ENCODE data around the gene PCGF3. TPM values are rescaled to one million over a fixed set of nuclear protein-coding genes. Genes with fewer than 3 reads are reported as not detected.
A peak's percentile ranks its signal among the peaks of the same experiment; 100 is the strongest.
"Not testable (repeated sequence)": the region's sequence is repeated elsewhere in the genome, so short reads cannot be mapped to it uniquely, and the experiment has no call there.

Gene PCGF3
- total RNA-seq, 1 experiment from 2014 or later = 31.5 TPM

- H3K79me2 ChIP-seq (ENCODE audit: low read length) = no peaks in the 10 kb centered on the region
- no peak for DNase-seq
- no peaks in the 10 kb centered on the region for H3K4me1 ChIP-seq (ENCODE audit: insufficient read depth, low read length)
- no peaks in the 10 kb centered on the region for H3K9me2 ChIP-seq (replicated peaks; ENCODE audit: low read length)
- no peak overlapping the region for H3K4me2 ChIP-seq (ENCODE audit: low read length)
- no peak overlapping the region for H2AFZ ChIP-seq (ENCODE audit: low read length)
- intact Hi-C loops (cut with micrococcal nuclease) = no loop called here
- H3K9ac ChIP-seq (ENCODE audit: low read length) = no peak overlapping the region
- BruUV-seq (replicated peaks) = no TSS peak
- no peaks in the 10 kb centered on the region for H3F3A ChIP-seq (ENCODE audit: low read length, unreplicated experiment)
- H3K36me3 ChIP-seq (ENCODE audit: low read depth, low read length) = peaks cover 11% of the 10 kb centered on the region; the same call in 1 of the 2 replicates
- no peaks in the 10 kb centered on the region for H3K9me3 ChIP-seq (ENCODE audit: low read length)
- no peak for TF ChIP-seq CTCF (conservative IDR thresholded peaks at IDR 0.05; ENCODE audit: low read depth, low read length)
- no peak for TF ChIP-seq EZH2 (IDR thresholded peaks at IDR 0.05; ENCODE audit: low read length, unreplicated experiment)
- no peak for TF ChIP-seq EZH2phosphoT487 (IDR thresholded peaks at IDR 0.05; ENCODE audit: borderline replicate concordance, low read length)
- H3K4me3 ChIP-seq (ENCODE audit: low read length) = no peak overlapping the region
- POLR2A ChIA-PET (ENCODE audit: unreplicated experiment) = no interaction called here
- no peaks in the 10 kb centered on the region for H4K20me1 ChIP-seq (ENCODE audit: low read length)
- CTCF ChIA-PET = no interaction called here
- no peak overlapping the region for H3K27ac ChIP-seq (ENCODE audit: low read length)
- ATAC-seq = peak; percentile 27
- no peaks in the 10 kb centered on the region for H3K27me3 ChIP-seq (ENCODE audit: low read length)
These were observed 38.1 kb upstream of the PCGF3 start for GRCh38 chr4:667545-667925.

GRCh38 chr4:668219-668618, 37.4 kb upstream of the PCGF3 start:
- DNase-seq; H3K79me2 ChIP-seq (ENCODE audit: low read length); BruUV-seq (replicated peaks); POLR2A ChIA-PET (ENCODE audit: unreplicated experiment); H3K4me2 ChIP-seq (ENCODE audit: low read length); ATAC-seq; H3K27ac ChIP-seq (ENCODE audit: low read length); H3K4me3 ChIP-seq (ENCODE audit: low read length); CTCF ChIA-PET; intact Hi-C loops (cut with micrococcal nuclease); H2AFZ ChIP-seq (ENCODE audit: low read length); H3K9ac ChIP-seq (ENCODE audit: low read length); H3K9me3 ChIP-seq (ENCODE audit: low read length); H3K4me1 ChIP-seq (ENCODE audit: insufficient read depth, low read length); H3F3A ChIP-seq (ENCODE audit: low read length, unreplicated experiment); H3K27me3 ChIP-seq (ENCODE audit: low read length); H4K20me1 ChIP-seq (ENCODE audit: low read length); H3K9me2 ChIP-seq (replicated peaks; ENCODE audit: low read length): not testable (repeated sequence)
- H3K36me3 ChIP-seq (ENCODE audit: low read depth, low read length) = peaks cover 13% of the 10 kb centered on the region

- H3K4me2 ChIP-seq (ENCODE audit: low read length); H3F3A ChIP-seq (ENCODE audit: low read length, unreplicated experiment); H3K4me3 ChIP-seq (ENCODE audit: low read length); ATAC-seq; POLR2A ChIA-PET (ENCODE audit: unreplicated experiment); intact Hi-C loops (cut with micrococcal nuclease); H2AFZ ChIP-seq (ENCODE audit: low read length); H3K4me1 ChIP-seq (ENCODE audit: insufficient read depth, low read length); DNase-seq; H4K20me1 ChIP-seq (ENCODE audit: low read length); H3K9me3 ChIP-seq (ENCODE audit: low read length); H3K9ac ChIP-seq (ENCODE audit: low read length); H3K27ac ChIP-seq (ENCODE audit: low read length); BruUV-seq (replicated peaks); H3K9me2 ChIP-seq (replicated peaks; ENCODE audit: low read length); CTCF ChIA-PET; H3K27me3 ChIP-seq (ENCODE audit: low read length): not testable (repeated sequence)
- H3K79me2 ChIP-seq (ENCODE audit: low read length) = peaks cover 16% of the 10 kb centered on the region
- H3K36me3 ChIP-seq (ENCODE audit: low read depth, low read length) = peaks cover 13% of the 10 kb centered on the region
These were observed 35.6 kb upstream of the PCGF3 start for GRCh38 chr4:669806-670559.

GRCh38 chr4:671769-672168, 33.9 kb upstream of the PCGF3 start:
- no peaks in the 10 kb centered on the region for H3K9me2 ChIP-seq (replicated peaks; ENCODE audit: low read length)
- peaks cover 13% of the 10 kb centered on the region for H3K36me3 ChIP-seq (ENCODE audit: low read depth, low read length)
- no peaks in the 10 kb centered on the region for H3K27me3 ChIP-seq (ENCODE audit: low read length)
- no peak for TF ChIP-seq CTCF (conservative IDR thresholded peaks at IDR 0.05; ENCODE audit: low read depth, low read length)
- TF ChIP-seq EZH2phosphoT487 (IDR thresholded peaks at IDR 0.05; ENCODE audit: borderline replicate concordance, low read length) = no peak
- TF ChIP-seq EZH2 (IDR thresholded peaks at IDR 0.05; ENCODE audit: low read length, unreplicated experiment) = no peak
- intact Hi-C loops (cut with micrococcal nuclease) = no loop called here
- peaks cover 14% of the 10 kb centered on the region for H3K4me1 ChIP-seq (ENCODE audit: insufficient read depth, low read length)
- H3K27ac ChIP-seq (ENCODE audit: low read length) = no peak overlapping the region
- no peak overlapping the region for H3K4me3 ChIP-seq (ENCODE audit: low read length)
- ATAC-seq (no peak), DNase-seq (no peak)
- CTCF ChIA-PET = no interaction called here
- no peak overlapping the region for H2AFZ ChIP-seq (ENCODE audit: low read length)
- no peak overlapping the region for H3K4me2 ChIP-seq (ENCODE audit: low read length)
- POLR2A ChIA-PET (ENCODE audit: unreplicated experiment) = no interaction called here
- peaks cover 20% of the 10 kb centered on the region for H3K79me2 ChIP-seq (ENCODE audit: low read length)
- no TSS peak for BruUV-seq (replicated peaks)
- no peak overlapping the region for H3K9ac ChIP-seq (ENCODE audit: low read length)
- H3K9me3 ChIP-seq (ENCODE audit: low read length) = no peaks in the 10 kb centered on the region
- H3F3A ChIP-seq (ENCODE audit: low read length, unreplicated experiment) = no peaks in the 10 kb centered on the region
- H4K20me1 ChIP-seq (ENCODE audit: low read length) = no peaks in the 10 kb centered on the region
